ENCODE measurements around the gene USP14. TPM values are rescaled to one million over a fixed set of nuclear protein-coding genes. Genes with fewer than 3 reads are reported as not detected.

USP14 gene
- polyA plus RNA-seq, 3 donors = 9.1 to 27.8 (median 17.7) TPM

Other genes starting within 250 kb of the USP14 start
- gene TUBB8B, start 108.9 kb upstream of the USP14 start, polyA plus RNA-seq = under 1 TPM in 2 of 3 donors, not detected in 1; 0.15 to 0.26 TPM
- gene THOC1, start 109.5 kb downstream of the USP14 start, polyA plus RNA-seq = 10 to 100 TPM; 11.8 to 29.2 (median 15.6) TPM

Data from adipose tissue (tissue), 3 donors.